HEK293 (cell line): ENCODE measurements around the gene SMARCA2.

Source experiments
- CTCF ChIA-PET: fragments of 350-600 bp; formaldehyde crosslinking; extraction: SDS; loops from one replicate; lab custom pipeline; 2021; ENCODE audit warnings: antibody characterized with exemption; lab: Yijun Ruan, JAX
- POLR2A ChIA-PET: fragments of 300-600 bp; formaldehyde crosslinking; extraction: SDS; loops from one replicate; lab custom pipeline; 2020; ENCODE audit warnings: antibody characterized with exemption, inconsistent platforms; lab: Yijun Ruan, JAX
- H3K27ac ChIP-seq: fragments of 200-500 bp; sonication (Bioruptor generic); 2 replicates; pipeline ENCODE4 v1.5.1; 2014; ENCODE audit warnings: low read depth, low read length, control low read depth, inconsistent platforms; ENCODE audit errors: extremely low read depth
- H3K36me3 ChIP-seq, 2 experiments: fragments of 200-500 bp in 1 of 2; sonication (Bioruptor generic) in 1 of 2; 1 replicate in 1 of 2; 2 replicates in 1 of 2; pipeline ENCODE4 v1.5.1; 2014 to 2017; ENCODE audit warnings: inconsistent platforms in 2 of 2, low read length in 2 of 2; ENCODE audit not compliant: control insufficient read depth in 2 of 2, insufficient read depth in 1 of 2
- H3K4me1 ChIP-seq: fragments of 200-500 bp; sonication (Bioruptor generic); 2 replicates; pipeline ENCODE4 v1.5.1; 2014; ENCODE audit warnings: mild to moderate bottlenecking, low read length, inconsistent platforms; ENCODE audit not compliant: control insufficient read depth, insufficient read depth
- H3K4me3 ChIP-seq: 2 replicates; pipeline ENCODE4 v1.5.1; 2011; ENCODE audit warnings: low read depth, mild to moderate bottlenecking, control low read depth, low read length, moderate library complexity
- H3K9me3 ChIP-seq: fragments of 200-500 bp; sonication (Bioruptor generic); 2 replicates; pipeline ENCODE4 v1.5.1; 2014; ENCODE audit warnings: low read depth, low read length, inconsistent platforms; ENCODE audit not compliant: control insufficient read depth, insufficient read depth
- ATF2 ChIP-seq: fragments of 450-650 bp; formaldehyde crosslinking; IDR thresholded peaks from 2 replicates; pipeline ENCODE4 v1.5.1; 2016; ENCODE audit warnings: missing biosample characterization, missing genetic modification characterization, low read depth
- ELK4 ChIP-seq: IDR thresholded peaks from 2 replicates; pipeline ENCODE4 v1.6.1; 2011; ENCODE audit warnings: mild to moderate bottlenecking, low read depth, low read length, borderline replicate concordance
- IKZF3 ChIP-seq: fragments of 450-650 bp; IDR thresholded peaks from 2 replicates; pipeline ENCODE4 v1.5.0; 2018; ENCODE audit warnings: missing biosample characterization, mild to moderate bottlenecking, missing genetic modification characterization, moderate library complexity
- KLF1 ChIP-seq: fragments of 450-650 bp; formaldehyde crosslinking; IDR thresholded peaks from 2 replicates; pipeline ENCODE4 v1.5.1; 2016; ENCODE audit warnings: missing biosample characterization, missing genetic modification characterization
- KLF16 ChIP-seq: fragments of 450-650 bp; formaldehyde crosslinking; IDR thresholded peaks from 2 replicates; pipeline ENCODE4 v1.5.1; 2017; ENCODE audit warnings: missing biosample characterization, missing genetic modification characterization
- KLF8 ChIP-seq: fragments of 450-650 bp; formaldehyde crosslinking; IDR thresholded peaks from 2 replicates; pipeline ENCODE4 v1.5.1; 2016; ENCODE audit warnings: missing biosample characterization, missing genetic modification characterization
- PBX3 ChIP-seq: sonication (generic); formaldehyde crosslinking; IDR thresholded peaks from 2 replicates; pipeline ENCODE4 v1.8.1; 2022; ENCODE audit warnings: mild to moderate bottlenecking, moderate library complexity, missing genetic modification reagents
- ZIC2 ChIP-seq: fragments of 450-650 bp; formaldehyde crosslinking; IDR thresholded peaks from 2 replicates; pipeline ENCODE4 v1.5.1; 2016; ENCODE audit warnings: missing biosample characterization, missing genetic modification characterization
- ZNF133 ChIP-seq: fragments of 450-650 bp; formaldehyde crosslinking; IDR thresholded peaks from 2 replicates; pipeline ENCODE4 v1.5.1; 2016; ENCODE audit warnings: missing biosample characterization, missing genetic modification characterization
- ZNF138 ChIP-seq: fragments of 450-650 bp; formaldehyde crosslinking; IDR thresholded peaks from 2 replicates; pipeline ENCODE4 v1.5.1; 2016; ENCODE audit warnings: missing biosample characterization, missing genetic modification characterization, borderline replicate concordance
- ZNF148 ChIP-seq: fragments of 450-650 bp; formaldehyde crosslinking; IDR thresholded peaks from 2 replicates; pipeline ENCODE4 v1.5.0; 2017; ENCODE audit warnings: missing biosample characterization, missing genetic modification characterization, borderline replicate concordance
- ZNF169 ChIP-seq: fragments of 450-650 bp; formaldehyde crosslinking; IDR thresholded peaks from 2 replicates; pipeline ENCODE4 v1.5.1; 2016; ENCODE audit warnings: missing biosample characterization, missing genetic modification characterization
- ZNF202 ChIP-seq: fragments of 450-650 bp; formaldehyde crosslinking; IDR thresholded peaks from 2 replicates; pipeline ENCODE4 v1.5.1; 2016; ENCODE audit warnings: missing biosample characterization, missing genetic modification characterization, borderline replicate concordance
- ZNF274 ChIP-seq, 2 experiments: fragments of 200-500 bp in 1 of 2; fragments of 450-650 bp in 1 of 2; sonication (Bioruptor generic) in 1 of 2; formaldehyde crosslinking in 1 of 2; IDR thresholded peaks; 2 replicates each; pipeline versions ENCODE4 v1.5.1 to v1.6.1; 2014 to 2016; ENCODE audit warnings: borderline replicate concordance in 1 of 2, inconsistent platforms in 1 of 2, low read length in 1 of 2, missing biosample characterization in 1 of 2, missing genetic modification characterization in 1 of 2
- ZNF350 ChIP-seq: fragments of 450-650 bp; formaldehyde crosslinking; IDR thresholded peaks from 2 replicates; pipeline ENCODE4 v1.5.0; 2017; ENCODE audit warnings: missing biosample characterization, mild to moderate bottlenecking, missing genetic modification characterization
- ZNF366 ChIP-seq: fragments of 450-650 bp; formaldehyde crosslinking; conservative IDR thresholded peaks from 2 replicates; pipeline ENCODE4 v1.5.1; 2016; ENCODE audit warnings: missing biosample characterization, missing genetic modification characterization
- ZNF391 ChIP-seq: fragments of 450-650 bp; formaldehyde crosslinking; IDR thresholded peaks from 2 replicates; pipeline ENCODE4 v1.5.1; 2016; ENCODE audit warnings: low read depth, missing biosample characterization, missing genetic modification characterization, borderline replicate concordance
- ZNF394 ChIP-seq: fragments of 450-650 bp; formaldehyde crosslinking; IDR thresholded peaks from 2 replicates; pipeline ENCODE4 v1.5.1; 2016; ENCODE audit warnings: missing biosample characterization, missing genetic modification characterization, mild to moderate bottlenecking, moderate library complexity, borderline replicate concordance
- ZNF426 ChIP-seq: fragments of 450-650 bp; formaldehyde crosslinking; IDR thresholded peaks from 2 replicates; pipeline ENCODE4 v1.5.1; 2017; ENCODE audit warnings: missing biosample characterization, missing genetic modification characterization, mild to moderate bottlenecking, inconsistent platforms, moderate library complexity
- ZNF580 ChIP-seq: fragments of 450-650 bp; formaldehyde crosslinking; IDR thresholded peaks from 2 replicates; pipeline ENCODE4 v1.5.1; 2016; ENCODE audit warnings: missing biosample characterization, missing genetic modification characterization
- ZNF610 ChIP-seq: fragments of 450-650 bp; formaldehyde crosslinking; IDR thresholded peaks from 2 replicates; pipeline ENCODE4 v1.5.1; 2016; ENCODE audit warnings: missing biosample characterization, missing genetic modification characterization, borderline replicate concordance
- ZNF660 ChIP-seq: fragments of 450-650 bp; IDR thresholded peaks from 2 replicates; pipeline ENCODE4 v1.5.1; 2018; ENCODE audit warnings: missing biosample characterization, mild to moderate bottlenecking, missing genetic modification characterization
- ZNF707 ChIP-seq: fragments of 450-650 bp; formaldehyde crosslinking; IDR thresholded peaks from 2 replicates; pipeline ENCODE4 v1.5.1; 2016; ENCODE audit warnings: missing biosample characterization, missing genetic modification characterization
- ZNF76 ChIP-seq: fragments of 450-650 bp; formaldehyde crosslinking; IDR thresholded peaks from 2 replicates; pipeline ENCODE4; 2016; ENCODE audit warnings: low read depth, missing biosample characterization, missing genetic modification characterization, borderline replicate concordance
- ZNF785 ChIP-seq: fragments of 450-650 bp; formaldehyde crosslinking; IDR thresholded peaks from 2 replicates; pipeline ENCODE4 v1.5.1; 2016; ENCODE audit warnings: missing biosample characterization, missing genetic modification characterization
- ZNF837 ChIP-seq: fragments of 450-650 bp; formaldehyde crosslinking; IDR thresholded peaks from 2 replicates; pipeline ENCODE4 v1.5.1; 2016; ENCODE audit warnings: missing biosample characterization, missing genetic modification characterization
- ZNF843 ChIP-seq: fragments of 450-650 bp; formaldehyde crosslinking; IDR thresholded peaks from 2 replicates; pipeline ENCODE4 v1.5.1; 2016; ENCODE audit warnings: missing biosample characterization, missing genetic modification characterization
- ZSCAN30 ChIP-seq: fragments of 450-650 bp; IDR thresholded peaks from 2 replicates; pipeline ENCODE4 v1.5.1; 2018; ENCODE audit warnings: missing biosample characterization, mild to moderate bottlenecking, missing genetic modification characterization, moderate library complexity

SMARCA2 gene

GRCh38 chr9:2170722-2171121 is 155.6 kb downstream of the SMARCA2 start:
- ChIA-PET CTCF (interaction anchor here (0.6 kb wide), 2 partner anchors 9 to 1394 kb away, joined by 4 read pairs; no protein-coding TSS in a partner anchor), POLR2A (no interaction called here)
- Histone ChIP-seq H3K9me3 (no peaks in the 10 kb centered on the region), H3K4me3 (no peak overlapping the region), H3K36me3 (peaks cover 0 to 20% of the 10 kb centered on the region in 2 experiments; a peak in 1 of 3 replicates), H3K27ac (no peak overlapping the region), H3K4me1 (no peaks in the 10 kb centered on the region; the same call in 1 of the 2 replicates)
- TF ChIP-seq ZNF707 (tag by site-specific recombination) (no peak), ZNF843 (tag by site-specific recombination) (no peak), PBX3 (CRISPR knock-in tag) (no peak), ZNF391 (tag by site-specific recombination) (no peak), ZNF76 (no peak), KLF8 (tag by site-specific recombination) (no peak), ZNF202 (tag by site-specific recombination) (no peak), ZNF366 (tag by site-specific recombination) (no peak), ZNF274 (IDR thresholded peaks at IDR 0.05; ENCODE audit: low read length) (no peak), ZNF274 (tag by site-specific recombination; IDR thresholded peaks at IDR 0.05; ENCODE audit: borderline replicate concordance) (no peak), ZNF138 (no peak), ATF2 (no peak), ZNF426 (tag by site-specific recombination) (no peak), ZNF660 (tag by site-specific recombination) (no peak), ZNF394 (tag by site-specific recombination) (no peak), ZSCAN30 (tag by site-specific recombination) (no peak)

GRCh38 chr9:2173170-2173569 is 158.0 kb downstream of the SMARCA2 start:
- Histone ChIP-seq H3K4me1 (no peaks in the 10 kb centered on the region), H3K4me3 (no peak overlapping the region), H3K27ac (no peak overlapping the region), H3K36me3 (peaks cover 0 to 20% of the 10 kb centered on the region in 2 experiments; a peak in 1 of 3 replicates)
- ChIA-PET CTCF (interaction anchor here (1.2 kb wide), 1 partner anchor 8 kb away, joined by 3 read pairs; no protein-coding TSS in a partner anchor), POLR2A (no interaction called here)
- TF ChIP-seq ZNF785 (tag by site-specific recombination) (no peak), ZNF837 (tag by site-specific recombination) (no peak), ZNF169 (no peak), ZNF133 (no peak), KLF1 (tag by site-specific recombination) (no peak), IKZF3 (tag by site-specific recombination) (no peak), KLF16 (tag by site-specific recombination) (no peak), ZNF148 (no peak), ZNF610 (tag by site-specific recombination) (no peak), KLF8 (tag by site-specific recombination) (no peak), ZNF350 (tag by site-specific recombination) (no peak), ZNF580 (tag by site-specific recombination) (no peak), ZIC2 (no peak), ELK4 (no peak)
- TF ChIP-seq, all 188 proteins: peak for 0
- H3K9me3 ChIP-seq = no peaks in the 10 kb centered on the region
